ENCODE measurements around the gene CCT6A.

Gene CCT6A

DNA sequence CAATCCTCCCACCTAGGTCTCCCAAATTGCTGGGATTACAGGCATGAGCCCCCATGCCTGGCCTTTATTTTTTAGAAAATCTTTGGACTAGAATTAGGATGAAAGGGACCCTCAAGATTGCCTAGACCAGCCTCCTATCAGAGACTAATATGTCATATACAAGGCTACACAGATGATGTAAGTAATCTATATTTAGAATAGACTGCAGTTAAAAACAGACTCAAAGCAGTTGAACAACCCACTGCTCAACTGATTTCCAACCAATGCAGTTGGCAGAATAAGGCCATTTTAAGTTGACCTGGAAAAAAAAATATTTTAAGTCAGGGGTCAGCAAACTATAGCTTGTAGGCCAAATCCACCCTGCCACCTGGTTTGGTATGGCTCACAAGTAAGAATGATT lies 28.1 kb upstream of the CCT6A start:
- no peak for ATAC-seq (ENCODE audit: insufficient read depth, low read depth)
- H3K27me3 ChIP-seq (ENCODE audit: insufficient read depth, low read length, poor library complexity): no peaks in the 10 kb centered on the region
- no peak overlapping the region for H3K4me3 ChIP-seq (ENCODE audit: low read depth in 1 of 2, low read length in 2 of 2)
- no peaks in the 10 kb centered on the region for H3K9me3 ChIP-seq (ENCODE audit: insufficient read depth, low read length, severe bottlenecking)
- DNase-seq: no peak
- no peak overlapping the region for H3K4me2 ChIP-seq (ENCODE audit: insufficient read depth, low read length)
- H2AFZ ChIP-seq (ENCODE audit: low read depth, low read length): no peak overlapping the region
- H3K79me2 ChIP-seq (ENCODE audit: insufficient read depth, low read length): peaks cover 20% of the 10 kb centered on the region; the same call in 1 of the 2 replicates
- no peak overlapping the region for H3K9ac ChIP-seq (ENCODE audit: low read depth, low read length)
- no peaks in the 10 kb centered on the region; the same call in 1 of the 2 replicates for H4K20me1 ChIP-seq (ENCODE audit: insufficient read depth, low read length)
- H3K27ac ChIP-seq (ENCODE audit: low read length): no peak overlapping the region
- TF ChIP-seq EZH2 (IDR thresholded peaks at IDR 0.05; ENCODE audit: borderline replicate concordance, low read depth, low read length, severe bottlenecking): no peak
- TF ChIP-seq, protein P1, sequence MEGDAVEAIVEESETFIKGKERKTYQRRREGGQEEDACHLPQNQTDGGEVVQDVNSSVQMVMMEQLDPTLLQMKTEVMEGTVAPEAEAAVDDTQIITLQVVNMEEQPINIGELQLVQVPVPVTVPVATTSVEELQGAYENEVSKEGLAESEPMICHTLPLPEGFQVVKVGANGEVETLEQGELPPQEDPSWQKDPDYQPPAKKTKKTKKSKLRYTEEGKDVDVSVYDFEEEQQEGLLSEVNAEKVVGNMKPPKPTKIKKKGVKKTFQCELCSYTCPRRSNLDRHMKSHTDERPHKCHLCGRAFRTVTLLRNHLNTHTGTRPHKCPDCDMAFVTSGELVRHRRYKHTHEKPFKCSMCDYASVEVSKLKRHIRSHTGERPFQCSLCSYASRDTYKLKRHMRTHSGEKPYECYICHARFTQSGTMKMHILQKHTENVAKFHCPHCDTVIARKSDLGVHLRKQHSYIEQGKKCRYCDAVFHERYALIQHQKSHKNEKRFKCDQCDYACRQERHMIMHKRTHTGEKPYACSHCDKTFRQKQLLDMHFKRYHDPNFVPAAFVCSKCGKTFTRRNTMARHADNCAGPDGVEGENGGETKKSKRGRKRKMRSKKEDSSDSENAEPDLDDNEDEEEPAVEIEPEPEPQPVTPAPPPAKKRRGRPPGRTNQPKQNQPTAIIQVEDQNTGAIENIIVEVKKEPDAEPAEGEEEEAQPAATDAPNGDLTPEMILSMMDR (IDR thresholded peaks at IDR 0.05; ENCODE audit: borderline replicate concordance, extremely low read depth, low read length, poor library complexity, severe bottlenecking): no peak
- no peaks in the 10 kb centered on the region for H3K4me1 ChIP-seq (ENCODE audit: insufficient read depth, low read length)
- peaks cover 52% of the 10 kb centered on the region for H3K36me3 ChIP-seq (ENCODE audit: insufficient read depth, low read length)

GRCh38 chr7:56026538-56026937 lies 25.0 kb upstream of the CCT6A start:
- no peak for DNase-seq
- H3K36me3 ChIP-seq (ENCODE audit: insufficient read depth, low read length): peaks cover 48% of the 10 kb centered on the region
- H4K20me1 ChIP-seq (ENCODE audit: insufficient read depth, low read length): no peaks in the 10 kb centered on the region; the same call in 1 of the 2 replicates
- TF ChIP-seq, protein P1 (IDR thresholded peaks at IDR 0.05; ENCODE audit: borderline replicate concordance, extremely low read depth, low read length, poor library complexity, severe bottlenecking): no peak
- no peak for TF ChIP-seq EZH2 (IDR thresholded peaks at IDR 0.05; ENCODE audit: borderline replicate concordance, low read depth, low read length, severe bottlenecking)
- H3K27me3 ChIP-seq (ENCODE audit: insufficient read depth, low read length, poor library complexity): no peaks in the 10 kb centered on the region
- H3K9me3 ChIP-seq (ENCODE audit: insufficient read depth, low read length, severe bottlenecking): no peaks in the 10 kb centered on the region
- H2AFZ ChIP-seq (ENCODE audit: low read depth, low read length): no peak overlapping the region
- H3K79me2 ChIP-seq (ENCODE audit: insufficient read depth, low read length): peaks cover 25% of the 10 kb centered on the region; the same call in 1 of the 2 replicates
- ATAC-seq (ENCODE audit: insufficient read depth, low read depth): no peak
- peaks cover under 1% of the 10 kb centered on the region; the same call in 1 of the 2 replicates for H3K4me1 ChIP-seq (ENCODE audit: insufficient read depth, low read length)
- H3K9ac ChIP-seq (ENCODE audit: low read depth, low read length): no peak overlapping the region
- no peak overlapping the region for H3K27ac ChIP-seq (ENCODE audit: low read length)
- H3K4me2 ChIP-seq (ENCODE audit: insufficient read depth, low read length): no peak overlapping the region
- no peak overlapping the region for H3K4me3 ChIP-seq (ENCODE audit: low read depth in 1 of 2, low read length in 2 of 2)

GRCh38 chr7:56028942-56029630 lies 22.5 kb upstream of the CCT6A start:
- no peak for ATAC-seq (ENCODE audit: insufficient read depth, low read depth)
- peaks cover 47% of the 10 kb centered on the region for H3K79me2 ChIP-seq (ENCODE audit: insufficient read depth, low read length)
- H3K9ac ChIP-seq (ENCODE audit: low read depth, low read length): no peak overlapping the region
- no peaks in the 10 kb centered on the region for H3K9me3 ChIP-seq (ENCODE audit: insufficient read depth, low read length, severe bottlenecking)
- no peaks in the 10 kb centered on the region; the same call in 1 of the 2 replicates for H4K20me1 ChIP-seq (ENCODE audit: insufficient read depth, low read length)
- H3K36me3 ChIP-seq (ENCODE audit: insufficient read depth, low read length): peaks cover 48% of the 10 kb centered on the region
- H2AFZ ChIP-seq (ENCODE audit: low read depth, low read length): no peak overlapping the region
- H3K4me2 ChIP-seq (ENCODE audit: insufficient read depth, low read length): no peak overlapping the region
- no peak overlapping the region for H3K27ac ChIP-seq (ENCODE audit: low read length)
- peaks cover 21% of the 10 kb centered on the region for H3K4me1 ChIP-seq (ENCODE audit: insufficient read depth, low read length)
- no peak for TF ChIP-seq EZH2 (IDR thresholded peaks at IDR 0.05; ENCODE audit: borderline replicate concordance, low read depth, low read length, severe bottlenecking)
- TF ChIP-seq, protein P1 (IDR thresholded peaks at IDR 0.05; ENCODE audit: borderline replicate concordance, extremely low read depth, low read length, poor library complexity, severe bottlenecking): no peak
- H3K27me3 ChIP-seq (ENCODE audit: insufficient read depth, low read length, poor library complexity): no peaks in the 10 kb centered on the region
- DNase-seq: no peak
- H3K4me3 ChIP-seq (ENCODE audit: low read depth in 1 of 2, low read length in 2 of 2): no peak overlapping the region

Data from DND-41 (cell line).